HepG2 (cell line): ENCODE data around the gene MTOR. TPM values are rescaled to one million over a fixed set of nuclear protein-coding genes. Genes with fewer than 3 reads are reported as not detected.

Experiments
- CCDC6 ChIP-seq: sonication (generic); formaldehyde crosslinking; IDR thresholded peaks from 2 replicates; pipeline ENCODE4 v1.8.1; 2022; ENCODE audit warnings: mild to moderate bottlenecking, missing genetic modification reagents, moderate library complexity
- HOXA5 ChIP-seq: sonication (generic); formaldehyde crosslinking; IDR thresholded peaks from 2 replicates; pipeline ENCODE4 v1.4.0; 2020; ENCODE audit warnings: missing genetic modification reagents
- MLXIP ChIP-seq: sonication (generic); formaldehyde crosslinking; IDR thresholded peaks from 2 replicates; pipeline ENCODE4 v1.9.0; 2021; ENCODE audit warnings: missing genetic modification reagents, borderline replicate concordance
- NFATC3 ChIP-seq: sonication (generic); formaldehyde crosslinking; IDR thresholded peaks from 2 replicates; pipeline ENCODE4 v1.5.1; 2020; ENCODE audit warnings: mild to moderate bottlenecking, missing genetic modification reagents
- PHF20 ChIP-seq: sonication (generic); formaldehyde crosslinking; IDR thresholded peaks from 2 replicates; pipeline ENCODE4 v1.5.0; 2020; ENCODE audit warnings: mild to moderate bottlenecking, missing genetic modification reagents
- PHF21A ChIP-seq: sonication (generic); formaldehyde crosslinking; IDR thresholded peaks from 2 replicates; pipeline ENCODE4 v1.5.0; 2020; ENCODE audit warnings: mild to moderate bottlenecking, missing genetic modification reagents
- RELA ChIP-seq: sonication (generic); formaldehyde crosslinking; IDR thresholded peaks from 2 replicates; pipeline ENCODE4 v1.4.0; 2020; ENCODE audit warnings: missing genetic modification reagents
- SMYD3 ChIP-seq: sonication (generic); formaldehyde crosslinking; IDR thresholded peaks from 2 replicates; pipeline ENCODE4 v1.8.1; 2023; ENCODE audit warnings: mild to moderate bottlenecking, missing genetic modification reagents
- SP5 ChIP-seq: IDR thresholded peaks from 2 replicates; pipeline ENCODE4 v1.6.1; 2016; ENCODE audit warnings: low read depth, borderline replicate concordance
- THAP11 ChIP-seq: IDR thresholded peaks from 2 replicates; pipeline ENCODE4 v1.6.1; 2016; ENCODE audit warnings: missing biosample characterization, missing genetic modification reagents
- ZC3H13 ChIP-seq: sonication (generic); formaldehyde crosslinking; IDR thresholded peaks from 2 replicates; pipeline ENCODE4 v1.8.1; 2023; ENCODE audit warnings: mild to moderate bottlenecking, missing genetic modification reagents, moderate library complexity
- ZMYM2 ChIP-seq: sonication (generic); formaldehyde crosslinking; IDR thresholded peaks from 2 replicates; pipeline ENCODE4 v1.8.0; 2022; ENCODE audit warnings: mild to moderate bottlenecking, missing genetic modification reagents
- ZNF10 ChIP-seq: sonication (generic); formaldehyde crosslinking; IDR thresholded peaks from 2 replicates; pipeline ENCODE4 v1.4.0; 2020; ENCODE audit warnings: mild to moderate bottlenecking, low read depth, missing genetic modification reagents, borderline replicate concordance
- ZNF20 ChIP-seq: sonication (generic); formaldehyde crosslinking; IDR thresholded peaks from 2 replicates; pipeline ENCODE4 v1.4.0; 2020; ENCODE audit warnings: mild to moderate bottlenecking, moderate library complexity, missing genetic modification reagents
- ZNF282 ChIP-seq: fragments of 450-650 bp; IDR thresholded peaks from 2 replicates; pipeline ENCODE4 v1.6.1; 2018; ENCODE audit not compliant: partially characterized antibody
- ZNF782 ChIP-seq: sonication (generic); formaldehyde crosslinking; IDR thresholded peaks from 2 replicates; pipeline ENCODE4 v1.4.0; 2020; ENCODE audit warnings: missing genetic modification reagents, mild to moderate bottlenecking, borderline replicate concordance
- polyA plus RNA-seq, 8 experiments: library from polyadenylated mRNA; depleted of rRNA in 3 of 8; stranded (reverse) in 7 of 8; unstranded in 1 of 8; fragments of >200 nt; fragmentation: Illumina TruSeq in 4 of 8; extraction: Trizol in 4 of 8; gene quantifications; 2 replicates each; pipeline versions ENCODE4 v1.2.1 to v1.2.3, GENCODE V29; 2011 to 2016; ENCODE audit warnings: low read depth in 4 of 8, missing spikeins in 1 of 8, mixed read lengths in 1 of 8; ENCODE audit not compliant: insufficient read depth in 1 of 8
- total RNA-seq, 5 experiments: library from RNA; depleted of rRNA; stranded (reverse); fragments of >200 nt; fragmentation: Illumina TruSeq; extraction: Trizol; gene quantifications; 2 replicates each; pipeline ENCODE4 v1.2.3, GENCODE V29; 2016; ENCODE audit warnings: low read depth in 1 of 5
- TF ChIP-seq, protein P1 (sequence below): IDR thresholded peaks from 2 replicates; pipeline ENCODE4 v1.6.1; 2018; ENCODE audit warnings: missing genetic modification reagents, mild to moderate bottlenecking, missing compliant biosample characterization
- TF ChIP-seq, protein P2 (sequence below): sonication (generic); formaldehyde crosslinking; IDR thresholded peaks from 2 replicates; pipeline ENCODE4 v1.4.0; 2020; ENCODE audit warnings: missing genetic modification reagents, borderline replicate concordance
- TF ChIP-seq, protein P3 (sequence below): IDR thresholded peaks from 2 replicates; pipeline ENCODE4 v1.6.1; 2012; ENCODE audit warnings: inconsistent platforms
- TF ChIP-seq, protein P4 (sequence below): sonication (generic); formaldehyde crosslinking; conservative IDR thresholded peaks from 2 replicates; pipeline ENCODE4 v1.5.0; 2020; ENCODE audit warnings: missing genetic modification reagents
- TF ChIP-seq, protein P5 (sequence below): IDR thresholded peaks from 2 replicates; pipeline ENCODE4 v1.6.1; 2012; ENCODE audit warnings: low read depth, low read length, improper control_type of control experiment

Gene MTOR
- total and polyA plus RNA-seq, 2 of the 13 experiments (the other 11 are each of a cell fraction or from before 2014, with no cell fraction given) = 24.6 to 34.6 TPM

DNA sequence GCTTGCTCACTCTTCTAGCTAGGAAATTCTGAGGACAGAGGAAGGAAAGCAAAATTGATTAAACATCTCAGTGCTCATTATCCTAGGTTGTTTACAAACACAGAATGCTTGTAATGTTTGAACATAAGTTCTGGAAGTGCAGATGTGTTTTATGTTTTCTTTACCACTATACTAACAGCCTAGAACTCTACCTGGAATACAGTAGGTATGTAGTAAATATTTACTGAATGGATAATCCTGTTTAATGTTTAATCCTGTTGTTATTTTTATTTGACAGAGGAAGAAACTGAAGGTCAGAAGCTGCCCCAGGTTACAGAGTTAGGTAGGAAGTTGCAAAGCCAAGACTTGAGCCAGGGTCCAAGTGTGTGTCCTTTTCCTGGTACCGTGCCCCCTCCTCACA lies 6.1 kb downstream of the MTOR start (continued):
- TF ChIP-seq, protein P1, sequence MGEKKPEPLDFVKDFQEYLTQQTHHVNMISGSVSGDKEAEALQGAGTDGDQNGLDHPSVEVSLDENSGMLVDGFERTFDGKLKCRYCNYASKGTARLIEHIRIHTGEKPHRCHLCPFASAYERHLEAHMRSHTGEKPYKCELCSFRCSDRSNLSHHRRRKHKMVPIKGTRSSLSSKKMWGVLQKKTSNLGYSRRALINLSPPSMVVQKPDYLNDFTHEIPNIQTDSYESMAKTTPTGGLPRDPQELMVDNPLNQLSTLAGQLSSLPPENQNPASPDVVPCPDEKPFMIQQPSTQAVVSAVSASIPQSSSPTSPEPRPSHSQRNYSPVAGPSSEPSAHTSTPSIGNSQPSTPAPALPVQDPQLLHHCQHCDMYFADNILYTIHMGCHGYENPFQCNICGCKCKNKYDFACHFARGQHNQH (CRISPR knock-in tag) = no peak; the same call in 1 of the 2 replicates
- no peak for TF ChIP-seq ZNF20 (CRISPR knock-in tag)
- TF ChIP-seq, protein P2, sequence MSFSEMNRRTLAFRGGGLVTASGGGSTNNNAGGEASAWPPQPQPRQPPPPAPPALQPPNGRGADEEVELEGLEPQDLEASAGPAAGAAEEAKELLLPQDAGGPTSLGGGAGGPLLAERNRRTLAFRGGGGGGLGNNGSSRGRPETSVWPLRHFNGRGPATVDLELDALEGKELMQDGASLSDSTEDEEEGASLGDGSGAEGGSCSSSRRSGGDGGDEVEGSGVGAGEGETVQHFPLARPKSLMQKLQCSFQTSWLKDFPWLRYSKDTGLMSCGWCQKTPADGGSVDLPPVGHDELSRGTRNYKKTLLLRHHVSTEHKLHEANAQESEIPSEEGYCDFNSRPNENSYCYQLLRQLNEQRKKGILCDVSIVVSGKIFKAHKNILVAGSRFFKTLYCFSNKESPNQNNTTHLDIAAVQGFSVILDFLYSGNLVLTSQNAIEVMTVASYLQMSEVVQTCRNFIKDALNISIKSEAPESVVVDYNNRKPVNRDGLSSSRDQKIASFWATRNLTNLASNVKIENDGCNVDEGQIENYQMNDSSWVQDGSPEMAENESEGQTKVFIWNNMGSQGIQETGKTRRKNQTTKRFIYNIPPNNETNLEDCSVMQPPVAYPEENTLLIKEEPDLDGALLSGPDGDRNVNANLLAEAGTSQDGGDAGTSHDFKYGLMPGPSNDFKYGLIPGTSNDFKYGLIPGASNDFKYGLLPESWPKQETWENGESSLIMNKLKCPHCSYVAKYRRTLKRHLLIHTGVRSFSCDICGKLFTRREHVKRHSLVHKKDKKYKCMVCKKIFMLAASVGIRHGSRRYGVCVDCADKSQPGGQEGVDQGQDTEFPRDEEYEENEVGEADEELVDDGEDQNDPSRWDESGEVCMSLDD = no peak
- TF ChIP-seq ZNF782 (CRISPR knock-in tag) = no peak
- TF ChIP-seq PHF21A (CRISPR knock-in tag) = no peak
- TF ChIP-seq MLXIP (CRISPR knock-in tag) = no peak
- TF ChIP-seq, protein P3, sequence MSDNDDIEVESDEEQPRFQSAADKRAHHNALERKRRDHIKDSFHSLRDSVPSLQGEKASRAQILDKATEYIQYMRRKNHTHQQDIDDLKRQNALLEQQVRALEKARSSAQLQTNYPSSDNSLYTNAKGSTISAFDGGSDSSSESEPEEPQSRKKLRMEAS = no peak
- TF ChIP-seq SMYD3 (CRISPR knock-in tag) = no peak
- no peak for TF ChIP-seq NFATC3 (CRISPR knock-in tag)
- no peak for TF ChIP-seq ZMYM2
- TF ChIP-seq PHF20 (CRISPR knock-in tag) = no peak
- TF ChIP-seq CCDC6 (CRISPR knock-in tag) = no peak
- no peak for TF ChIP-seq THAP11
- TF ChIP-seq, protein P4, sequence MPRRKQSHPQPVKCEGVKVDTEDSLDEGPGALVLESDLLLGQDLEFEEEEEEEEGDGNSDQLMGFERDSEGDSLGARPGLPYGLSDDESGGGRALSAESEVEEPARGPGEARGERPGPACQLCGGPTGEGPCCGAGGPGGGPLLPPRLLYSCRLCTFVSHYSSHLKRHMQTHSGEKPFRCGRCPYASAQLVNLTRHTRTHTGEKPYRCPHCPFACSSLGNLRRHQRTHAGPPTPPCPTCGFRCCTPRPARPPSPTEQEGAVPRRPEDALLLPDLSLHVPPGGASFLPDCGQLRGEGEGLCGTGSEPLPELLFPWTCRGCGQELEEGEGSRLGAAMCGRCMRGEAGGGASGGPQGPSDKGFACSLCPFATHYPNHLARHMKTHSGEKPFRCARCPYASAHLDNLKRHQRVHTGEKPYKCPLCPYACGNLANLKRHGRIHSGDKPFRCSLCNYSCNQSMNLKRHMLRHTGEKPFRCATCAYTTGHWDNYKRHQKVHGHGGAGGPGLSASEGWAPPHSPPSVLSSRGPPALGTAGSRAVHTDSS = no peak
- no peak for TF ChIP-seq SP5 (CRISPR knock-in tag)
- TF ChIP-seq HOXA5 (CRISPR knock-in tag) = no peak
- no peak for TF ChIP-seq ZC3H13 (CRISPR knock-in tag)
- no peak for TF ChIP-seq RELA (CRISPR knock-in tag)
- TF ChIP-seq, protein P5, sequence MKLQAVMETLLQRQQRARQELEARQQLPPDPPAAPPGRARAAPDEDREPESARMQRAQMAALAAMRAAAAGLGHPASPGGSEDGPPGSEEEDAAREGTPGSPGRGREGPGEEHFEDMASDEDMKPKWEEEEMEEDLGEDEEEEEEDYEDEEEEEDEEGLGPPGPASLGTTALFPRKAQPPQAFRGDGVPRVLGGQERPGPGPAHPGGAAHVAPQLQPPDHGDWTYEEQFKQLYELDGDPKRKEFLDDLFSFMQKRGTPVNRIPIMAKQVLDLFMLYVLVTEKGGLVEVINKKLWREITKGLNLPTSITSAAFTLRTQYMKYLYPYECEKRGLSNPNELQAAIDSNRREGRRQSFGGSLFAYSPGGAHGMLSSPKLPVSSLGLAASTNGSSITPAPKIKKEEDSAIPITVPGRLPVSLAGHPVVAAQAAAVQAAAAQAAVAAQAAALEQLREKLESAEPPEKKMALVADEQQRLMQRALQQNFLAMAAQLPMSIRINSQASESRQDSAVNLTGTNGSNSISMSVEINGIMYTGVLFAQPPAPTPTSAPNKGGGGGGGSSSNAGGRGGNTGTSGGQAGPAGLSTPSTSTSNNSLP = peak; percentile 59; the same call in 1 of the 2 replicates
- TF ChIP-seq ZNF10 (CRISPR knock-in tag) = no peak
- TF ChIP-seq ZNF282 = no peak
